HG02623 (cell line): ENCODE data around the gene HOXC5.

Source experiments
- ATAC-seq: cut with Tn5 transposase; IDR thresholded peaks from one replicate; pipeline ENCODE4 v1.9.1; 2021; ENCODE audit warnings: moderate library complexity; ENCODE audit not compliant: unreplicated experiment

Gene HOXC5

GRCh38 chr12:54045401-54045800 is 12.6 kb downstream of the HOXC5 start:
- ATAC-seq = no peak

GRCh38 chr12:54045868-54046521 is 13.1 kb downstream of the HOXC5 start:
- ATAC-seq = no peak

- ATAC-seq = no peak
Measured at GRCh38 chr12:54046809-54047159, 13.9 kb downstream of the HOXC5 start.

GRCh38 chr12:54047160-54047963 is 14.5 kb downstream of the HOXC5 start:
- ATAC-seq = no peak

- ATAC-seq = no peak
Measured at GRCh38 chr12:54047964-54048303, 15.1 kb downstream of the HOXC5 start.

- ATAC-seq = no peak
Measured at GRCh38 chr12:54048406-54049093, 15.7 kb downstream of the HOXC5 start.

GRCh38 chr12:54049108-54049507 is 16.3 kb downstream of the HOXC5 start:
- ATAC-seq = no peak

- no peak for ATAC-seq
Measured at GRCh38 chr12:54050482-54050810, 17.6 kb downstream of the HOXC5 start.

GRCh38 chr12:54051026-54051842 is 18.4 kb downstream of the HOXC5 start:
- ATAC-seq = no peak

- ATAC-seq = no peak
Measured at GRCh38 chr12:54051874-54052437, 19.1 kb downstream of the HOXC5 start.

GRCh38 chr12:54052438-54053002 is 19.7 kb downstream of the HOXC5 start:
- no peak for ATAC-seq

- ATAC-seq = peak; percentile 53
Measured at GRCh38 chr12:54053003-54053750, 20.3 kb downstream of the HOXC5 start.

- no peak for ATAC-seq
Measured at GRCh38 chr12:54053751-54054741, 21.2 kb downstream of the HOXC5 start, which contains the start of gene HOXC4. Gene HOXC4, plus strand, starts transcription at chr12:54053835. Its CDS starts 88 bp downstream, at chr12:54053923.

- ATAC-seq = no peak
Measured at GRCh38 chr12:54054742-54055194, 21.9 kb downstream of the HOXC5 start.

- ATAC-seq = no peak
Measured at GRCh38 chr12:54055552-54055951, 22.7 kb downstream of the HOXC5 start.

GRCh38 chr12:54056110-54056509 is 23.3 kb downstream of the HOXC5 start:
- ATAC-seq = no peak

- no peak for ATAC-seq
Measured at GRCh38 chr12:54058128-54058768, 25.4 kb downstream of the HOXC5 start.

- no peak for ATAC-seq
Measured at GRCh38 chr12:54059668-54060067, 26.8 kb downstream of the HOXC5 start.
